BE2C (cell line): Measurements from ENCODE around the gene PPP6R2.

Experiments
- DNase-seq: peaks from one replicate; pipeline ENCODE4 v3.0.0-alpha.2; 2020
- H3K27me3 ChIP-seq: fragments of 250-450 bp; sonication (Bioruptor Pico); 2 replicates; pipeline ENCODE4 v1.5.1; 2020; ENCODE audit warnings: mild to moderate bottlenecking
- H3K36me3 ChIP-seq: fragments of 250-450 bp; sonication (Bioruptor Pico); 2 replicates; pipeline ENCODE4 v1.5.1; 2020; ENCODE audit warnings: mild to moderate bottlenecking
- H3K4me1 ChIP-seq: fragments of 250-450 bp; sonication (Bioruptor Pico); 2 replicates; pipeline ENCODE4 v1.5.1; 2020
- H3K4me3 ChIP-seq: 2 replicates; pipeline ENCODE4 v1.5.1; 2011; ENCODE audit warnings: low read depth, low read length
- H3K9me3 ChIP-seq: fragments of 250-450 bp; sonication (Bioruptor Pico); 2 replicates; pipeline ENCODE4 v1.5.1; 2020
- CTCF ChIP-seq: IDR thresholded peaks from 2 replicates; pipeline ENCODE4 v1.5.1; 2012; ENCODE audit warnings: mild to moderate bottlenecking, low read depth, low read length

The PPP6R2 gene

GRCh38 chr22:50347157-50347556 is 4.0 kb downstream of the PPP6R2 start:
- H3K27me3 ChIP-seq, result no peaks in the 10 kb centered on the region
- H3K9me3 ChIP-seq, result no peaks in the 10 kb centered on the region
- DNase-seq, result no peak
- no peaks in the 10 kb centered on the region for H3K4me1 ChIP-seq
- TF ChIP-seq CTCF, result no peak
- peaks cover 9% of the 10 kb centered on the region for H3K36me3 ChIP-seq
- no peak overlapping the region for H3K4me3 ChIP-seq

- Histone ChIP-seq H3K4me3 (no peak overlapping the region), H3K27me3 (no peaks in the 10 kb centered on the region), H3K9me3 (no peaks in the 10 kb centered on the region), H3K4me1 (no peaks in the 10 kb centered on the region), H3K36me3 (peaks cover 9% of the 10 kb centered on the region)
- TF ChIP-seq CTCF, result no peak
- DNase-seq, result no peak
Observed at GRCh38 chr22:50348058-50348457, 4.9 kb downstream of the PPP6R2 start.

- no peak for DNase-seq
- H3K4me3 ChIP-seq, result no peak overlapping the region
- H3K36me3 ChIP-seq, result peaks cover 6% of the 10 kb centered on the region
- H3K4me1 ChIP-seq, result no peaks in the 10 kb centered on the region
- no peaks in the 10 kb centered on the region for H3K9me3 ChIP-seq
- no peak for TF ChIP-seq CTCF
- H3K27me3 ChIP-seq, result no peaks in the 10 kb centered on the region
Observed at GRCh38 chr22:50356186-50356585, 13.1 kb downstream of the PPP6R2 start.

GRCh38 chr22:50357222-50357621 is 14.1 kb downstream of the PPP6R2 start:
- H3K36me3 ChIP-seq, result peaks cover 6% of the 10 kb centered on the region
- no peak overlapping the region for H3K4me3 ChIP-seq
- DNase-seq, result no peak
- no peaks in the 10 kb centered on the region for H3K4me1 ChIP-seq
- TF ChIP-seq CTCF, result no peak
- H3K9me3 ChIP-seq, result no peaks in the 10 kb centered on the region
- H3K27me3 ChIP-seq, result no peaks in the 10 kb centered on the region

- Histone ChIP-seq H3K27me3 (no peaks in the 10 kb centered on the region), H3K36me3 (peaks cover 6% of the 10 kb centered on the region; the same call in 1 of the 2 replicates), H3K9me3 (no peaks in the 10 kb centered on the region), H3K4me1 (no peaks in the 10 kb centered on the region), H3K4me3 (no peak overlapping the region)
- no peak for TF ChIP-seq CTCF
- DNase-seq, result no peak
Observed at GRCh38 chr22:50357756-50358155, 14.6 kb downstream of the PPP6R2 start.

GRCh38 chr22:50360578-50360977 is 17.5 kb downstream of the PPP6R2 start:
- no peak overlapping the region for H3K4me3 ChIP-seq
- DNase-seq, result no peak
- no peak for TF ChIP-seq CTCF

More at GRCh38 chr22:50360578-50360977, 17.5 kb downstream of the PPP6R2 start:
- Histone ChIP-seq H3K4me1 (no peaks in the 10 kb centered on the region), H3K36me3 (peaks cover 11% of the 10 kb centered on the region; the same call in 1 of the 2 replicates), H3K27me3 (no peaks in the 10 kb centered on the region), H3K9me3 (no peaks in the 10 kb centered on the region)
